ENCODE measurements around the gene EGR2. TPM values are rescaled to one million over a fixed set of nuclear protein-coding genes. Genes with fewer than 3 reads are reported as not detected.

EGR2 gene
- total and polyA plus RNA-seq, 10 of the 15 experiments (the other 5 are each of a cell fraction or from before 2014, with no cell fraction given): 8.3 to 56.5 (median 16.2) TPM

DNA sequence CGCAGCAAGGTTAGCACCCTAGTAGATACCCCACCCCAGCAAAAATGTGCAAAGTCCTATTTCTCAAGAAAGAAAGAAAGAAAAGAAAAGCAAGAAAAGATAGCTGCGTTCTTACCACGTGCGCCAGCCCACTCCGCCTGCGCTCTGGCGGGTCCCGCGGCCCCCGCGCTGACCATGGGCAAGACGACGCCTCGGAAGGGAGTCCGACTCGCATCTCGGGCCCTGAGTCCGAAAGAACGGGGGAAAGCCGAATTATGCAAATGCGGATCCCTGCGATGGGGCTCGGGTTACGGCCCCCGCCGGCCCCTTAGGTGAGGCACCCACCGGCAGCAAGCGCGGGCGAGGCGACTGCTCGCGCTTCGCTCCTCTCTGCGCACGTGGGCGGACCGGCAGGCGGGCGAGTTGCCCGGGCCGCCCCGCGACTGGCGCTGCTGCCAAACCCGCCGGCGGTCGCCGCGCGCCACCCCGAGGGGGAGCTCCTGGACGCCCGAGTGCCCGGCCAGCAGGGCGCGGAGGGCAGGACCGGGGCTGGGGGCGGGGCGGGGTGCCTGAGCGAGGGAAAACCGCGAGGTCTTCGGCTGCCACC is 2.4 kb upstream of the EGR2 start (continued):
- TF ChIP-seq, protein P1, sequence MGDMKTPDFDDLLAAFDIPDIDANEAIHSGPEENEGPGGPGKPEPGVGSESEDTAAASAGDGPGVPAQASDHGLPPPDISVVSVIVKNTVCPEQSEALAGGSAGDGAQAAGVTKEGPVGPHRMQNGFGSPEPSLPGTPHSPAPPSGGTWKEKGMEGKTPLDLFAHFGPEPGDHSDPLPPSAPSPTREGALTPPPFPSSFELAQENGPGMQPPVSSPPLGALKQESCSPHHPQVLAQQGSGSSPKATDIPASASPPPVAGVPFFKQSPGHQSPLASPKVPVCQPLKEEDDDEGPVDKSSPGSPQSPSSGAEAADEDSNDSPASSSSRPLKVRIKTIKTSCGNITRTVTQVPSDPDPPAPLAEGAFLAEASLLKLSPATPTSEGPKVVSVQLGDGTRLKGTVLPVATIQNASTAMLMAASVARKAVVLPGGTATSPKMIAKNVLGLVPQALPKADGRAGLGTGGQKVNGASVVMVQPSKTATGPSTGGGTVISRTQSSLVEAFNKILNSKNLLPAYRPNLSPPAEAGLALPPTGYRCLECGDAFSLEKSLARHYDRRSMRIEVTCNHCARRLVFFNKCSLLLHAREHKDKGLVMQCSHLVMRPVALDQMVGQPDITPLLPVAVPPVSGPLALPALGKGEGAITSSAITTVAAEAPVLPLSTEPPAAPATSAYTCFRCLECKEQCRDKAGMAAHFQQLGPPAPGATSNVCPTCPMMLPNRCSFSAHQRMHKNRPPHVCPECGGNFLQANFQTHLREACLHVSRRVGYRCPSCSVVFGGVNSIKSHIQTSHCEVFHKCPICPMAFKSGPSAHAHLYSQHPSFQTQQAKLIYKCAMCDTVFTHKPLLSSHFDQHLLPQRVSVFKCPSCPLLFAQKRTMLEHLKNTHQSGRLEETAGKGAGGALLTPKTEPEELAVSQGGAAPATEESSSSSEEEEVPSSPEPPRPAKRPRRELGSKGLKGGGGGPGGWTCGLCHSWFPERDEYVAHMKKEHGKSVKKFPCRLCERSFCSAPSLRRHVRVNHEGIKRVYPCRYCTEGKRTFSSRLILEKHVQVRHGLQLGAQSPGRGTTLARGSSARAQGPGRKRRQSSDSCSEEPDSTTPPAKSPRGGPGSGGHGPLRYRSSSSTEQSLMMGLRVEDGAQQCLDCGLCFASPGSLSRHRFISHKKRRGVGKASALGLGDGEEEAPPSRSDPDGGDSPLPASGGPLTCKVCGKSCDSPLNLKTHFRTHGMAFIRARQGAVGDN (IDR thresholded peaks at IDR 0.05): peak; percentile 83
- no peak for TF ChIP-seq CHD2 (IDR thresholded peaks at IDR 0.05; ENCODE audit: borderline replicate concordance, low read depth, low read length)
- TF ChIP-seq TAF1 (IDR thresholded peaks at IDR 0.05; ENCODE audit: borderline replicate concordance, low read depth, low read length): no peak
- no peak for TF ChIP-seq RAD51 (IDR thresholded peaks at IDR 0.05)
- TF ChIP-seq ETV6 (conservative IDR thresholded peaks at IDR 0.05 in 1 of 2, IDR thresholded peaks at IDR 0.05 in 1 of 2; ENCODE audit: borderline replicate concordance in 1 of 2, low read depth in 1 of 2): no peak
- no peak for TF ChIP-seq KDM1A (IDR thresholded peaks at IDR 0.05; ENCODE audit: borderline replicate concordance)
- TF ChIP-seq, protein P2, sequence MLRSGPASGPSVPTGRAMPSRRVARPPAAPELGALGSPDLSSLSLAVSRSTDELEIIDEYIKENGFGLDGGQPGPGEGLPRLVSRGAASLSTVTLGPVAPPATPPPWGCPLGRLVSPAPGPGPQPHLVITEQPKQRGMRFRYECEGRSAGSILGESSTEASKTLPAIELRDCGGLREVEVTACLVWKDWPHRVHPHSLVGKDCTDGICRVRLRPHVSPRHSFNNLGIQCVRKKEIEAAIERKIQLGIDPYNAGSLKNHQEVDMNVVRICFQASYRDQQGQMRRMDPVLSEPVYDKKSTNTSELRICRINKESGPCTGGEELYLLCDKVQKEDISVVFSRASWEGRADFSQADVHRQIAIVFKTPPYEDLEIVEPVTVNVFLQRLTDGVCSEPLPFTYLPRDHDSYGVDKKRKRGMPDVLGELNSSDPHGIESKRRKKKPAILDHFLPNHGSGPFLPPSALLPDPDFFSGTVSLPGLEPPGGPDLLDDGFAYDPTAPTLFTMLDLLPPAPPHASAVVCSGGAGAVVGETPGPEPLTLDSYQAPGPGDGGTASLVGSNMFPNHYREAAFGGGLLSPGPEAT (IDR thresholded peaks at IDR 0.05; ENCODE audit: low read depth): no peak
- TF ChIP-seq, protein P3, sequence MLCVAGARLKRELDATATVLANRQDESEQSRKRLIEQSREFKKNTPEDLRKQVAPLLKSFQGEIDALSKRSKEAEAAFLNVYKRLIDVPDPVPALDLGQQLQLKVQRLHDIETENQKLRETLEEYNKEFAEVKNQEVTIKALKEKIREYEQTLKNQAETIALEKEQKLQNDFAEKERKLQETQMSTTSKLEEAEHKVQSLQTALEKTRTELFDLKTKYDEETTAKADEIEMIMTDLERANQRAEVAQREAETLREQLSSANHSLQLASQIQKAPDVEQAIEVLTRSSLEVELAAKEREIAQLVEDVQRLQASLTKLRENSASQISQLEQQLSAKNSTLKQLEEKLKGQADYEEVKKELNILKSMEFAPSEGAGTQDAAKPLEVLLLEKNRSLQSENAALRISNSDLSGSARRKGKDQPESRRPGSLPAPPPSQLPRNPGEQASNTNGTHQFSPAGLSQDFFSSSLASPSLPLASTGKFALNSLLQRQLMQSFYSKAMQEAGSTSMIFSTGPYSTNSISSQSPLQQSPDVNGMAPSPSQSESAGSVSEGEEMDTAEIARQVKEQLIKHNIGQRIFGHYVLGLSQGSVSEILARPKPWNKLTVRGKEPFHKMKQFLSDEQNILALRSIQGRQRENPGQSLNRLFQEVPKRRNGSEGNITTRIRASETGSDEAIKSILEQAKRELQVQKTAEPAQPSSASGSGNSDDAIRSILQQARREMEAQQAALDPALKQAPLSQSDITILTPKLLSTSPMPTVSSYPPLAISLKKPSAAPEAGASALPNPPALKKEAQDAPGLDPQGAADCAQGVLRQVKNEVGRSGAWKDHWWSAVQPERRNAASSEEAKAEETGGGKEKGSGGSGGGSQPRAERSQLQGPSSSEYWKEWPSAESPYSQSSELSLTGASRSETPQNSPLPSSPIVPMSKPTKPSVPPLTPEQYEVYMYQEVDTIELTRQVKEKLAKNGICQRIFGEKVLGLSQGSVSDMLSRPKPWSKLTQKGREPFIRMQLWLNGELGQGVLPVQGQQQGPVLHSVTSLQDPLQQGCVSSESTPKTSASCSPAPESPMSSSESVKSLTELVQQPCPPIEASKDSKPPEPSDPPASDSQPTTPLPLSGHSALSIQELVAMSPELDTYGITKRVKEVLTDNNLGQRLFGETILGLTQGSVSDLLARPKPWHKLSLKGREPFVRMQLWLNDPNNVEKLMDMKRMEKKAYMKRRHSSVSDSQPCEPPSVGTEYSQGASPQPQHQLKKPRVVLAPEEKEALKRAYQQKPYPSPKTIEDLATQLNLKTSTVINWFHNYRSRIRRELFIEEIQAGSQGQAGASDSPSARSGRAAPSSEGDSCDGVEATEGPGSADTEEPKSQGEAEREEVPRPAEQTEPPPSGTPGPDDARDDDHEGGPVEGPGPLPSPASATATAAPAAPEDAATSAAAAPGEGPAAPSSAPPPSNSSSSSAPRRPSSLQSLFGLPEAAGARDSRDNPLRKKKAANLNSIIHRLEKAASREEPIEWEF (IDR thresholded peaks at IDR 0.05; ENCODE audit: insufficient replicate concordance, low read depth, low read length): no peak
- TF ChIP-seq NRF1 (conservative IDR thresholded peaks at IDR 0.05; ENCODE audit: low read depth, low read length): no peak
- TF ChIP-seq SREBF2 (IDR thresholded peaks at IDR 0.05; ENCODE audit: low read length): no peak
- no peak for TF ChIP-seq TARDBP (IDR thresholded peaks at IDR 0.05; ENCODE audit: borderline replicate concordance)
- TF ChIP-seq, protein P4, sequence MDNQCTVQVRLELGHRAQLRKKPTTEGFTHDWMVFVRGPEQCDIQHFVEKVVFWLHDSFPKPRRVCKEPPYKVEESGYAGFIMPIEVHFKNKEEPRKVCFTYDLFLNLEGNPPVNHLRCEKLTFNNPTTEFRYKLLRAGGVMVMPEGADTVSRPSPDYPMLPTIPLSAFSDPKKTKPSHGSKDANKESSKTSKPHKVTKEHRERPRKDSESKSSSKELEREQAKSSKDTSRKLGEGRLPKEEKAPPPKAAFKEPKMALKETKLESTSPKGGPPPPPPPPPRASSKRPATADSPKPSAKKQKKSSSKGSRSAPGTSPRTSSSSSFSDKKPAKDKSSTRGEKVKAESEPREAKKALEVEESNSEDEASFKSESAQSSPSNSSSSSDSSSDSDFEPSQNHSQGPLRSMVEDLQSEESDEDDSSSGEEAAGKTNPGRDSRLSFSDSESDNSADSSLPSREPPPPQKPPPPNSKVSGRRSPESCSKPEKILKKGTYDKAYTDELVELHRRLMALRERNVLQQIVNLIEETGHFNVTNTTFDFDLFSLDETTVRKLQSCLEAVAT (IDR thresholded peaks at IDR 0.05): no peak
- TF ChIP-seq CHD4 (IDR thresholded peaks at IDR 0.05): no peak
- TF ChIP-seq CREB1 (IDR thresholded peaks at IDR 0.05; ENCODE audit: low read depth): no peak
- TF ChIP-seq EED (IDR thresholded peaks at IDR 0.05; ENCODE audit: low read depth): no peak
- TF ChIP-seq SUZ12 (IDR thresholded peaks at IDR 0.05; ENCODE audit: unreplicated experiment): no peak

Measured in GM12878 (cell line).